ENCODE results near the gene COPE.
"Not testable (repeated sequence)": the region's sequence is repeated elsewhere in the genome, so short reads cannot be mapped to it uniquely, and the experiment has no call there.

GRCh38 chr19:18902519-18902918 is 16.7 kb downstream of the COPE start:
- not testable (repeated sequence) for TF ChIP-seq CTCF, POLR2A (IDR thresholded peaks at IDR 0.05)

All from testis (tissue), 2 donors.